Tibial artery (tissue), 4 donors: ENCODE measurements around the gene SMYD3.

ENCODE experiments used
- DNase-seq, 2 donors: peaks; one replicate each; pipeline ENCODE4 v3.0.0-alpha.2; 2019
- H3K27ac ChIP-seq, 2 donors: fragments of 200-600 bp; sonication (generic) in 1 of 2; 1 replicate in 1 of 2; 2 replicates in 1 of 2; pipeline ENCODE4 v1.5.1; 2018 to 2019; ENCODE audit warnings: mild to moderate bottlenecking in 1 of 2
- H3K27me3 ChIP-seq, 2 donors: fragments of 200-600 bp; sonication (generic) in 1 of 2; one replicate each; pipeline versions ENCODE4 v1.5.1 to v1.6.0; 2016 to 2019
- H3K36me3 ChIP-seq, 3 donors: fragments of 200-600 bp; sonication (generic) in 2 of 3; one replicate each; pipeline ENCODE4 v1.5.1; 2016 to 2019; ENCODE audit warnings: mild to moderate bottlenecking in 2 of 3
- H3K4me1 ChIP-seq, 4 donors: fragments of 200-600 bp; sonication (generic) in 2 of 4; 1 replicate in 3 of 4; 2 replicates in 1 of 4; pipeline ENCODE4 v1.5.1; 2016 to 2019
- H3K4me3 ChIP-seq, 2 donors: fragments of 200-600 bp; sonication (generic) in 1 of 2; 1 replicate in 1 of 2; 2 replicates in 1 of 2; pipeline ENCODE4 v1.5.1; 2018 to 2019; ENCODE audit warnings: mild to moderate bottlenecking in 2 of 2
- H3K9me3 ChIP-seq, 3 donors: fragments of 200-600 bp; sonication (generic) in 1 of 3; one replicate each; pipeline ENCODE4 v1.5.1; 2016 to 2019
- CTCF ChIP-seq, 2 experiments: fragments of 200-600 bp in 1 of 2; fragments of 450-650 bp in 1 of 2; IDR thresholded peaks; one replicate each; pipeline ENCODE4 v1.5.1; 2017 to 2019; ENCODE audit warnings: antibody characterized with exemption in 2 of 2, mild to moderate bottlenecking in 1 of 2, moderate library complexity in 1 of 2
- intact Hi-C: fragments of 100-400 bp; cut with DNase I; formaldehyde crosslinking; loops from one replicate; pipeline ENCODE4 v1.15.0; 2023; ENCODE audit warnings: low total_unique reads

Gene SMYD3

DNA sequence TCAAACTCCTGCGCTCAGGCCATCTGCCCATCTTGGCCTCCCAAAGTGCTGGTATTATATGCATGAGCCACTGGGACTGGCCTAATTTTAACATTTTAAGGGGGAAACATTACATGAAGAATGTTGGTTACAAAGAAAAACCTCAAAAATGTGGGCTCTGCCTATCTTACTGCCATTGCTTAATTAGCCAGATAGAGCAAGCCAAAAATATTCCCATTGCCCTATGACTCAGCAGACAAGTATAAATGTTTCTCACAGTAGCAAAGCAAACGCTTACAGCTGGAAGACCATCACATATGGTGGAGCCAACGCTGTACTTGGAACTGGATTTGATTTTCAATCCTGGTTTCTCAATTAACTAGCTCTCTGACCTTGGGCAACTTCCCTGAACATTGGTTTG lies 502.0 kb downstream of the SMYD3 start:
- Histone ChIP-seq H3K27ac (no peak overlapping the region), H3K9me3 (no peaks in the 10 kb centered on the region), H3K27me3 (no peaks in the 10 kb centered on the region), H3K4me3 (no peak overlapping the region), H3K36me3 (no peaks in the 10 kb centered on the region), H3K4me1 (peaks cover 0 to 5% (median 0%) of the 10 kb centered on the region in 4 donors)
- DNase-seq = no peak
- no peak for TF ChIP-seq CTCF (IDR thresholded peaks at IDR 0.05)
- intact Hi-C loops = loop anchor here (10.0 kb wide), 1 partner anchor 850 kb away; the partner anchor contains the start of gene KIF26B

DNA sequence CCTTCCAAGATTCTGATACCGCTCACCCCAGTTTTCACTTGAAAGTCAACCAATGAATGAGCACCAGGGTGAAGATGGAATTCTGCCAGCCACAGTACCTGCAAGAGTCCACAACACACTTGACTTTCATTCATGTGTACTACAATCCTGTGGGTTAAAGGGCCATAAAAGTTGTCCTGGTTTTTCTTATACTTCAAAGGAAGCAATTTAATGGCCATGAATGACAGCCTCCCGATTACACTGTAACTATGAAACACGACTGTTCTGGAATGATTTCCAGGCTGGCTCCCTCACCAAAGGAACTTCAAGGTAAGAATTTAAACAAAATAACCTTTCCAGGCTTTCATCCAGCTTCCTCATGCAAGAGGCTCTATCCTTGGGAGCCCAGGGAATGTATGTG lies 502.8 kb downstream of the SMYD3 start:
- Histone ChIP-seq H3K27me3 (no peaks in the 10 kb centered on the region), H3K27ac (no peak overlapping the region), H3K9me3 (no peaks in the 10 kb centered on the region), H3K4me3 (no peak overlapping the region), H3K36me3 (no peaks in the 10 kb centered on the region), H3K4me1 (peaks cover 0 to 5% (median 0%) of the 10 kb centered on the region in 4 donors)
- no peak for TF ChIP-seq CTCF (IDR thresholded peaks at IDR 0.05)
- no peak for DNase-seq
- intact Hi-C loops = loop anchor here (10.0 kb wide), 1 partner anchor 850 kb away; the partner anchor contains the start of gene KIF26B

DNA sequence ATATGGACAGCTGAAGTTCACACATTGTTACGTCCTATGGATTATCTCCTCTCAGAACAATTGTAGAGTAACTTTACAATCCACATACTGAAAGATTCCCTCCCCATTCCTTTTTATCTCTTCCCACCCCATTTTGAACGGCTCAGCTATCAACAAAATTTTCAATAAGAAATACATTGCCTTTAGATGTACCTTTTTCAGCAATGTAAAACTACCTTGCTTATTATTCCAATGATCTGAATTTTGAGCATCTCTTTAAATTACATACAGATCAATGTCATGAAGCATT lies 503.7 kb downstream of the SMYD3 start:
- no peak for TF ChIP-seq CTCF (IDR thresholded peaks at IDR 0.05)
- Histone ChIP-seq H3K9me3 (no peaks in the 10 kb centered on the region), H3K4me1 (peaks cover 0 to 3% (median 0%) of the 10 kb centered on the region in 4 donors), H3K36me3 (no peaks in the 10 kb centered on the region), H3K4me3 (no peak overlapping the region), H3K27ac (no peak overlapping the region), H3K27me3 (no peaks in the 10 kb centered on the region)
- DNase-seq = no peak
- intact Hi-C loops = loop anchor here (10.0 kb wide), 1 partner anchor 849 kb away; the partner anchor contains the start of gene KIF26B

- Histone ChIP-seq H3K27ac (no peak overlapping the region), H3K27me3 (no peaks in the 10 kb centered on the region), H3K4me3 (no peak overlapping the region), H3K4me1 (peaks cover 0 to 3% (median 0%) of the 10 kb centered on the region in 4 donors), H3K9me3 (no peaks in the 10 kb centered on the region), H3K36me3 (no peaks in the 10 kb centered on the region)
- DNase-seq = peak; percentile 81 to 86
- intact Hi-C loops = loop anchor here (10.0 kb wide), 1 partner anchor 848 kb away; the partner anchor contains the start of gene KIF26B
- TF ChIP-seq CTCF (IDR thresholded peaks at IDR 0.05) = peak; percentile 54 to 55
Measured at GRCh38 chr1:246002725-246003441, 504.2 kb downstream of the SMYD3 start.

DNA sequence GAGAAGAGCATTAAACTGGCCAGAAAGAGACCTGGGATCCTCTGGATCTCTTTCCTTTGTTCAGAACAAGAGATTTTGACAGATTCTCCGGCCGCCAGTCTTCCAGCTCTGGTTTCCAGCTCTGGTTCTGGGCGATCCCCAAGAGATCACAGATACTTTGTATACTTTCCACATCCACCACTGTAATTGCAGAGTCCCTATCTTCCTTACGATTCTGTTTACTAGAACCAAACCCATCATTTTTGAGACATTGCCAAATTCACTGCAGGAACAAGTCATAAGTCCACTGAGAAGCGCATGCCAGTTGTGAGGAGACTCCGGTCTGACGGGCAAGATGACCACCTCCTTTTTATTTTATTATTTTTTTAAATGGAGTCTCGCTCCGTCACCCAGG lies 505.2 kb downstream of the SMYD3 start:
- H3K27ac ChIP-seq = no peak overlapping the region
- TF ChIP-seq CTCF (IDR thresholded peaks at IDR 0.05) = no peak
- DNase-seq = no peak
- no peak overlapping the region for H3K4me3 ChIP-seq
- no peaks in the 10 kb centered on the region for H3K27me3 ChIP-seq
- intact Hi-C loops = loop anchor here (10.0 kb wide), 1 partner anchor 847 kb away; the partner anchor contains the start of gene KIF26B
- H3K9me3 ChIP-seq = no peaks in the 10 kb centered on the region
- no peaks in the 10 kb centered on the region for H3K36me3 ChIP-seq
- peaks cover 0 to 10% (median 0%) of the 10 kb centered on the region in 4 donors for H3K4me1 ChIP-seq
